Loucy (cell line): Measurements from ENCODE around the gene CTSW.
"Not testable (repeated sequence)": the region's sequence is repeated elsewhere in the genome, so short reads cannot be mapped to it uniquely, and the experiment has no call there.

Experiments
- H2AFZ ChIP-seq: fragments of 200-600 bp; sonication (generic); 2 replicates; pipeline ENCODE4 v1.6.0; 2016; ENCODE audit warnings: antibody characterized with exemption, mild to moderate bottlenecking, low read length, moderate library complexity
- H3F3A ChIP-seq: fragments of 200-600 bp; 2 replicates; pipeline ENCODE4 v1.6.0; 2016; ENCODE audit warnings: antibody characterized with exemption, low read depth, mild to moderate bottlenecking
- H3K27me3 ChIP-seq: fragments of 200-600 bp; sonication (generic); 2 replicates; pipeline ENCODE4 v1.6.1; 2014; ENCODE audit warnings: low read length, mild to moderate bottlenecking; ENCODE audit not compliant: insufficient read depth, poor library complexity, severe bottlenecking
- H3K36me3 ChIP-seq: fragments of 200-600 bp; sonication (generic); 2 replicates; pipeline ENCODE4 v1.6.1; 2016; ENCODE audit warnings: low read length; ENCODE audit not compliant: insufficient read depth
- H3K4me1 ChIP-seq: fragments of 200-600 bp; sonication (generic); 2 replicates; pipeline ENCODE4 v1.5.1; 2014; ENCODE audit warnings: low read length, mild to moderate bottlenecking; ENCODE audit not compliant: insufficient read depth, poor library complexity, severe bottlenecking
- H3K4me2 ChIP-seq: fragments of 200-600 bp; sonication (generic); 2 replicates; pipeline ENCODE4 v1.6.0; 2014; ENCODE audit warnings: antibody characterized with exemption, low read length, low read depth, mild to moderate bottlenecking; ENCODE audit not compliant: poor library complexity, severe bottlenecking
- H3K4me3 ChIP-seq: fragments of 200-600 bp; sonication (generic); 2 replicates; pipeline ENCODE4 v1.5.1; 2014; ENCODE audit warnings: low read length, mild to moderate bottlenecking, mixed read lengths; ENCODE audit not compliant: poor library complexity, severe bottlenecking
- H3K79me2 ChIP-seq: fragments of 200-600 bp; sonication (generic); 2 replicates; pipeline ENCODE4 v1.6.1; 2014; ENCODE audit warnings: low read length; ENCODE audit not compliant: insufficient read depth
- H3K9ac ChIP-seq: fragments of 200-600 bp; sonication (generic); 2 replicates; pipeline ENCODE4 v1.6.0; 2014; ENCODE audit warnings: mild to moderate bottlenecking, low read depth, low read length, moderate library complexity; ENCODE audit not compliant: poor library complexity, severe bottlenecking
- H3K9me2 ChIP-seq: fragments of 200-600 bp; sonication (generic); replicated peaks from 2 replicates; pipeline ENCODE4 v1.6.1; 2016; ENCODE audit warnings: low read depth, low read length, mixed read lengths
- H3K9me3 ChIP-seq: fragments of 200-600 bp; sonication (generic); 2 replicates; pipeline ENCODE4 v1.6.1; 2014; ENCODE audit warnings: mild to moderate bottlenecking, antibody characterized with exemption, low read length, low read depth; ENCODE audit not compliant: insufficient read depth
- H4K20me1 ChIP-seq: fragments of 200-600 bp; sonication (generic); 2 replicates; pipeline ENCODE4 v1.6.0; 2014; ENCODE audit warnings: antibody characterized with exemption, low read length, mild to moderate bottlenecking; ENCODE audit not compliant: insufficient read depth, poor library complexity, severe bottlenecking
- CTCF ChIP-seq: fragments of 200-600 bp; sonication (generic); conservative IDR thresholded peaks from 2 replicates; pipeline ENCODE4 v1.5.1; 2014; ENCODE audit warnings: mild to moderate bottlenecking, antibody characterized with exemption, low read length
- EZH2phosphoT487 ChIP-seq: fragments of 200-600 bp; IDR thresholded peaks from 2 replicates; pipeline ENCODE4 v1.6.1; 2018; ENCODE audit warnings: antibody characterized with exemption, mild to moderate bottlenecking, moderate library complexity, borderline replicate concordance

The CTSW gene

DNA sequence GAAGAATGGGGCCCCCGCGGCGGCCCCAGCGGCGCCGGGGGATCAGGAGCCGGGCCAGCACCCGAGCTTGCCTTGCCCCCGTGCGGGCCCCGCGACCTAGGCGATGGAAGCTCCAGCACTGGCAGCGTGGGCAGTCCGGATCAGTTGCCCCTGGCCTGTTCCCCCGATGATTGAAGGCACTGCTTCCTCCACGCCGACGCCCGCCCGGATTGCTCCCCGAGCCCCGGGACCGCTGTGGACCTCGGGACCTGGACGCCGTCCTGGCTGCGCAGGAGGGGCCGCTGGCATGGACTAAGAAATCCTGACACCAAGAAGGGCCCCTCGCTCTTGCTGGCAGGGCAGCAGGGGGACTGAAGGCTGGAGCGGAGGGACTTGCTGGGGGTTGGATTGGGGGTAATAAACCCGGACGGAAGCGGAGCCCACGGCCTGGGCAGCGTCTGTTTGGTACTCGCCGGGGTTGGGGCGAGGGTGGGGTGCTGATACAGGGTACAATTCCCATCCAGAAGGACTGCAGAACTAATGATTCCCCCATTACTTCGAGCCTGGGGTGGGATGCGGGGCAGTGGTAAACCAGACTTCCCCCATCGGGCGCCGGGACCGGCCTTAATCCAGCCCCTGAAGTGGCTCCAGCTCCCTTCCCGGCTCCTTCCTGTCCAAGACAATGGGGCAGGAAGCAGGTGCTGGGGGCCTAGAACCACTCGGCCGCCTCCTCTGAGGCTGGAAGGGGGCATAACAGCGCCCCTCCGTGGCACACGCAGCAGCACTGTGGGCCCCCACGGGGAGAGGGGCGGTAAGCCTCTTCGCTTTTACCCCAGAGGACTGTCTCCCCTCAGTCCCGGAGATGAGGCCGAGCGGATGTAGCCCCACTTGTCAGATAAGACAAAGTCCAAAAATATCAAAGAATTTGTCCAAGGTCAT is 11.8 kb downstream of the CTSW start:
- Histone ChIP-seq H3K27me3 (no peaks in the 10 kb centered on the region), H3K4me2 (peak overlapping the region; percentile 92), H3K4me1 (peaks cover 58% of the 10 kb centered on the region), H3K9ac (peak overlapping the region; percentile 98), H3F3A (peaks cover 3% of the 10 kb centered on the region; the same call in 1 of the 2 replicates), H3K4me3 (peak overlapping the region; percentile 85), H3K79me2 (peaks cover 44% of the 10 kb centered on the region), H3K9me3 (no peaks in the 10 kb centered on the region), H3K9me2 (no peaks in the 10 kb centered on the region), H3K36me3 (no peaks in the 10 kb centered on the region), H4K20me1 (peaks cover 19% of the 10 kb centered on the region), H2AFZ (no peak overlapping the region; the same call in 1 of the 2 replicates)
- peak; percentile 82 for TF ChIP-seq CTCF
- no peak for TF ChIP-seq EZH2phosphoT487

GRCh38 chr11:65892137-65892540 is 12.5 kb downstream of the CTSW start:
- peaks cover 19% of the 10 kb centered on the region for H4K20me1 ChIP-seq

DNA sequence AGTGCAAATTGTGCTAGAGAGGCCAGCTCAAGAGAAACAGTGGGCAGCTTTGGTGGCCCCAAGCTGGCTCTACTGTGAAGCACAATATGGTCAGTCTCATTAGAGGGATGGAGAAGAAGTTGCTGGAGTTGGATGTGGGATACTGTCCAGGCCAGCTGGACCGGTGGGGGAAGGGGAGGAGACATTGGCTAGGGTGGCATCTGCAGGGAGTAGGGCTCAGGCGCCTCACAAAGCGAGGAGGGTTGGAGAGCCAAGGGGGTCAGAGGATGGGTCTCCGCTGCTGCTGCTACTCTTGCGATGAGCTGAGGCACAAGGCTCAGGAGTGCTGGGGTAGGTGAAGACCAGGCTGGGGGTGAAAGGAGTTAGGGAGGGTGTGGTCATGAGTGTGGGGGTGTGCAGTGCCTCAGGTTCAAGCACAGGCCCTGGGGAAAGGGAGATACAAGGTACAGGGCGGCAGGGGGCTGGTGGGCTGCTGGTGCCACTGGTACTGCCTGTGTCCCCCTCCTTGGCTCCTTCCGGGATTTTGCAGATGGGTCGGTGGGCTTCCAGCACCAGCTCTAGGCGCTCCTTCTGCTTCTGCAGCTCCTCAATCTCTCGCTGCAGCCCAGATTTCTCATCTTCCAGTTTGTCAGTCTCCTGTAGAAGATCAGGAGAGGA is 13.2 kb downstream of the CTSW start:
- Histone ChIP-seq H3K36me3 (no peaks in the 10 kb centered on the region), H3K4me2 (peak overlapping the region; percentile 92), H3K9me3 (no peaks in the 10 kb centered on the region), H3K4me3 (peak overlapping the region; percentile 85), H3K4me1 (peaks cover 48% of the 10 kb centered on the region), H3K9ac (peak overlapping the region; percentile 98), H3K27me3 (no peaks in the 10 kb centered on the region), H3K9me2 (no peaks in the 10 kb centered on the region), H4K20me1 (peaks cover 19% of the 10 kb centered on the region), H2AFZ (no peak overlapping the region), H3K79me2 (peaks cover 31% of the 10 kb centered on the region), H3F3A (peaks cover 3% of the 10 kb centered on the region; the same call in 1 of the 2 replicates)
- TF ChIP-seq CTCF = no peak
- TF ChIP-seq EZH2phosphoT487 = no peak

More at GRCh38 chr11:65892137-65892540, 12.5 kb downstream of the CTSW start:
- not testable (repeated sequence) for H3K27me3 ChIP-seq, H3K36me3 ChIP-seq, H2AFZ ChIP-seq, H3F3A ChIP-seq, H3K9me3 ChIP-seq, H3K9me2 ChIP-seq
- H3K4me3 ChIP-seq = peak overlapping the region; percentile 85
- H3K4me2 ChIP-seq = peak overlapping the region; percentile 92
- H3K4me1 ChIP-seq = peaks cover 53% of the 10 kb centered on the region
- H3K9ac ChIP-seq = peak overlapping the region; percentile 98
- peaks cover 38% of the 10 kb centered on the region for H3K79me2 ChIP-seq
